Effector CD8-positive, alpha-beta T cell (primary cell): Measurements from ENCODE around the gene TSHZ2.

Source experiments
- DNase-seq: peaks from one replicate; lab custom pipeline; 2025; lab: John Stamatoyannopoulos, UW

Gene TSHZ2

GRCh38 chr20:53243152-53243551 lies 271.0 kb downstream of the TSHZ2 start:
- no peak for DNase-seq

- DNase-seq: no peak
Measured at GRCh38 chr20:53244711-53245110, 272.6 kb downstream of the TSHZ2 start.

- DNase-seq: no peak
Measured at GRCh38 chr20:53245574-53245973, 273.4 kb downstream of the TSHZ2 start.

GRCh38 chr20:53247468-53248103 lies 275.4 kb downstream of the TSHZ2 start:
- no peak for DNase-seq

- DNase-seq: no peak
Measured at GRCh38 chr20:53250456-53250855, 278.3 kb downstream of the TSHZ2 start.

GRCh38 chr20:53252002-53252401 lies 279.8 kb downstream of the TSHZ2 start:
- DNase-seq: no peak

GRCh38 chr20:53253668-53254067 lies 281.5 kb downstream of the TSHZ2 start:
- DNase-seq: no peak

GRCh38 chr20:53255102-53255710 lies 283.0 kb downstream of the TSHZ2 start:
- DNase-seq: no peak

- no peak for DNase-seq
Measured at GRCh38 chr20:53258741-53259140, 286.6 kb downstream of the TSHZ2 start.

- no peak for DNase-seq
Measured at GRCh38 chr20:53260168-53260567, 288.0 kb downstream of the TSHZ2 start.

- DNase-seq: no peak
Measured at GRCh38 chr20:53260591-53260990, 288.4 kb downstream of the TSHZ2 start.

GRCh38 chr20:53262365-53262764 lies 290.2 kb downstream of the TSHZ2 start:
- no peak for DNase-seq

GRCh38 chr20:53263554-53264438 lies 291.6 kb downstream of the TSHZ2 start:
- no peak for DNase-seq

GRCh38 chr20:53264604-53265003 lies 292.4 kb downstream of the TSHZ2 start:
- DNase-seq: no peak

GRCh38 chr20:53265304-53265875 lies 293.2 kb downstream of the TSHZ2 start:
- no peak for DNase-seq

- no peak for DNase-seq
Measured at GRCh38 chr20:53269380-53269779, 297.2 kb downstream of the TSHZ2 start.

- no peak for DNase-seq
Measured at GRCh38 chr20:53270792-53271375, 298.7 kb downstream of the TSHZ2 start.

- no peak for DNase-seq
Measured at GRCh38 chr20:53274365-53274764, 302.2 kb downstream of the TSHZ2 start.

GRCh38 chr20:53274807-53275206 lies 302.6 kb downstream of the TSHZ2 start:
- DNase-seq: no peak

- DNase-seq: no peak
Measured at GRCh38 chr20:53276143-53276542, 304.0 kb downstream of the TSHZ2 start.

GRCh38 chr20:53278555-53278954 lies 306.4 kb downstream of the TSHZ2 start:
- no peak for DNase-seq

- no peak for DNase-seq
Measured at GRCh38 chr20:53279735-53280134, 307.6 kb downstream of the TSHZ2 start.
